HFFc6 (cell line): ENCODE data around the gene HAPLN2. TPM values are rescaled to one million over a fixed set of nuclear protein-coding genes. Genes with fewer than 3 reads are reported as not detected.

Experiments
- DNase-seq: peaks from one replicate; pipeline ENCODE4 v3.0.0-alpha.2; 2018
- H3K27ac Mint-ChIP-seq: 2 replicates; pipeline ENCODE4 v1.8.0; 2020; ENCODE audit warnings: mild to moderate bottlenecking, mixed read lengths
- H3K27me3 Mint-ChIP-seq: 2 replicates; pipeline ENCODE4 v1.8.0; 2021; ENCODE audit warnings: mild to moderate bottlenecking, moderate library complexity, mixed read lengths; ENCODE audit not compliant: insufficient read depth
- H3K36me3 Mint-ChIP-seq: 2 replicates; pipeline ENCODE4 v1.8.0; 2021; ENCODE audit warnings: low read depth, mixed read lengths
- H3K4me1 Mint-ChIP-seq: 2 replicates; pipeline ENCODE4 v1.8.0; 2020; ENCODE audit warnings: low read depth, mixed read lengths
- H3K4me3 Mint-ChIP-seq: 2 replicates; pipeline ENCODE4 v1.8.0; 2020; ENCODE audit warnings: mild to moderate bottlenecking, moderate library complexity, mixed read lengths
- H3K9me3 Mint-ChIP-seq: 2 replicates; pipeline ENCODE4 v1.8.0; 2020; ENCODE audit warnings: mild to moderate bottlenecking, mixed read lengths
- CTCF ChIP-seq: fragments of 200-600 bp; sonication (generic); IDR thresholded peaks from 2 replicates; pipeline ENCODE4 v1.5.0; 2021; ENCODE audit warnings: antibody characterized with exemption, mild to moderate bottlenecking
- total RNA-seq, 6 experiments: library from RNA; stranded (reverse); fragmentation: NEBNext Ultra II Directional; extraction: Animal tissue kit (Norgen Biotek cat#: 25700); gene quantifications; 2 replicates in 1 of 6; 3 replicates in 5 of 6; pipeline ENCODE4 v1.2.3, GENCODE V29; 2021

The HAPLN2 gene
- total RNA-seq, 6 experiments from 2014 or later = not detected

DNA sequence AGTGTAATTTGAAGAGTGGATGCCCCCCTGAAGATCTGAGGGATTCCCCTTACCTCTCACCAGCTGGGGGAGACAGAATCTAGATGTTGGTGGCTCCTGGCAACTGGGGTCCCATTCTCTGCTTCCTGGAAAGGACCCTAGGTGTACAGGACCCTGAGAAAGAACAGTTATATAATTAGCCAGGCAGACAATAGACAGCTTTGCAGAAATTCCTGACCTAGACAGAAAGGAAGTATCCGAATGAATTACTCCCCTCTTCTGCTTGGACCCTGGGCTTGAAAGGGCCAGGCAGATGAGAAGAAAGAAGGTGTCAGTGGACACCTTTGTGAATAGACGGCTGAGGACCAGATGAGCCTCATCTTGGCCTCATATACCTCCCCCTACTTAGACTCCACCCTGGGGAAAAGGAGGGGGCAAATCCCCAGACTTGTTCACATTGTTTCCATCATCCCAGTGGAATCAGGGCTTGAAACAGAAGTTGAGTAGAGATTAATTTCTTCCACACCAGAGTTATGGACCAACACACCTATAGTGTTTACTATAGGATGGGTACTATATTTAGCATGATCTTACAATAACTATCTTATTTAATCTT lies 45.1 kb upstream of the HAPLN2 start:
- Mint-ChIP-seq H3K27ac (no peak overlapping the region), H3K4me3 (no peak overlapping the region), H3K4me1 (peaks cover 34% of the 10 kb centered on the region), H3K9me3 (no peaks in the 10 kb centered on the region), H3K27me3 (peaks cover 23% of the 10 kb centered on the region), H3K36me3 (peaks cover 8% of the 10 kb centered on the region; the same call in 1 of the 2 replicates)
- no peak for DNase-seq
- TF ChIP-seq CTCF = no peak

DNA sequence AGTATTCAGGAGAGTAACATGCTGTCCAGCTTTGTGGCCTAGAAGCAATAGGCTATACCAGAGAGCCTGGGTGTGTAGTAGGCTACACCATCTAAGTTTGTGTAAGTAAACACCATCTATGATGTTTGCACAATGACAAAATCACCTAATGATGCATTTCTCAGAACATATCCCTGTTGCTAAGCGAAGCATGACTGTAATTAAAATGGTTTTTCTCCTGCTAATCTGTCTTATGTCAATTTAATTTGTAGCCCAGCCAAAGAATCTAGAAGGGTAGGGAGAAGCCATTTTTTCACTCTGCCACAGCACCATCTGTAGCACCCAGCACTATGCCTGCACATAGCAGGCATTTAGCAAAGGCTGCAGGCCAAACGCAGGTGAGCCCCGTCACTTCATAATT lies 41.7 kb upstream of the HAPLN2 start:
- Mint-ChIP-seq H3K27me3 (peaks cover 26% of the 10 kb centered on the region), H3K36me3 (no peaks in the 10 kb centered on the region), H3K4me1 (peaks cover 6% of the 10 kb centered on the region), H3K9me3 (no peaks in the 10 kb centered on the region), H3K27ac (no peak overlapping the region), H3K4me3 (no peak overlapping the region)
- no peak for TF ChIP-seq CTCF
- no peak for DNase-seq

DNA sequence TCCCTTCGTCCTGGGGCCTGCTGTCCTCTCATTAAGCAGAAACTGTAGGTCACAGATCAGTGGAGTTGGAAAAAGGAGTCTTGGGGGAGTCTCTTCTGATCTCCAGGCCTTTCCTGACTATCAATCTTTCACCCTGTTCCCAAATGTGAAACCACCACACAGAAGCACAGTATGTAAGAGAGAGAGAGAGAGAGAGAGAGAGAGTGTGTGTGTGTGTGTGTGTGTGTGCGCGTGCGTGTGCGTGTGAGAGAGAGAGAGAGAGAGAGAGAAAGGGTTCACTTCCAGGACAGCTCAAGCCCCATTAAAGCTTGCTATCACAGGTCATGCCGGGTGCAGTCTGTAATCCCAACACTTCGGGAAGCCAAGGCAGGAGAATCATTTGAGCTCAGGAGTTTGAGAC lies 41.2 kb upstream of the HAPLN2 start:
- Mint-ChIP-seq H3K9me3 (no peaks in the 10 kb centered on the region), H3K36me3 (no peaks in the 10 kb centered on the region), H3K27ac (no peak overlapping the region), H3K27me3 (peaks cover 24% of the 10 kb centered on the region), H3K4me3 (no peak overlapping the region), H3K4me1 (peaks cover under 1% of the 10 kb centered on the region; the same call in 1 of the 2 replicates)
- no peak for TF ChIP-seq CTCF
- DNase-seq = no peak

- no peaks in the 10 kb centered on the region for H3K4me1 Mint-ChIP-seq
- H3K36me3 Mint-ChIP-seq = no peaks in the 10 kb centered on the region
- TF ChIP-seq CTCF = no peak
- H3K27me3 Mint-ChIP-seq = peaks cover 16% of the 10 kb centered on the region
- no peaks in the 10 kb centered on the region for H3K9me3 Mint-ChIP-seq
- H3K4me3 Mint-ChIP-seq = no peak within 1 kb of the TSS
- no peak for DNase-seq
- H3K27ac Mint-ChIP-seq = no peak within 1 kb of the TSS
Measured at GRCh38 chr1:156579472-156579871, 39.7 kb upstream of the HAPLN2 start, which contains the start of gene TTC24. Gene TTC24, plus strand, starts transcription at chr1:156579723. Its CDS starts 1,642 bp downstream, at chr1:156581365.

DNA sequence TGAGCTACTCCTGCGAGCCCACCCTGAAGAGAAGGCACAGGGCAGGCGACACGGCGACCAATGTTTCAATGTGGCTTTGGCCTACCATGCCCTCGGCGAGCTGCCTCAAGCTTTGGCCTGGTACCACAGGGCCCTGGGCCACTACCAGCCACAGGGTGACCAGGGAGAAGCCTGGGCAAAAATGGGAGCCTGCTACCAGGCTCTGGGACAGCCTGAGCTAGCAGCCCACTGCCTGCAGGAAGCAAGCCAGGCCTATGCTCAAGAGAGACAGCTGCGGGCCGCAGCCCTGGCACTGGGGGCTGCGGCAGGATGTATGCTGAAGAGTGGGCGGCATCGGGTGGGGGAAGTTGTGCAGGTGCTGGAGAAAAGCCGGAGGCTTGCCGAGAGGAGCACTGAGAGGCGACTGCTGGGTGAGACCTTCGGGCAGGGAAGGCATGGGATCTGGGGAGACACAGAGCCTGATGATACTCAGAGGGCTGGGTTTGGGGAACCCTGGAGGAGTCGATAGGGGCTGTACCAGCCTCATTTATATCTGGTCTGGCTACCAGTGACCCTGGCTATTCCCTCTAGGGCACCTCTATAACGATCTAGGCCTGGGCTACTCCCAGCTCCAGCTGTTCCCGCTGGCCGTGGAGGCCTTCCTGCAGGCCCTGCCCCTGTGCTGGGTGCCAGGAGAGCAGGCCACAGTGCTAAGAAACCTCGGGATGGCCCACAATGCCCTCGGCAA lies 37.4 kb upstream of the HAPLN2 start:
- Mint-ChIP-seq H3K9me3 (no peaks in the 10 kb centered on the region), H3K36me3 (no peaks in the 10 kb centered on the region), H3K27ac (no peak overlapping the region), H3K4me3 (no peak overlapping the region), H3K4me1 (no peaks in the 10 kb centered on the region), H3K27me3 (peaks cover 11% of the 10 kb centered on the region)
- TF ChIP-seq CTCF = no peak
- DNase-seq = no peak
